ENCODE data around the gene MRPS18B. TPM values are rescaled to one million over a fixed set of nuclear protein-coding genes. Genes with fewer than 3 reads are reported as not detected.
"Not testable (repeated sequence)": the region's sequence is repeated elsewhere in the genome, so short reads cannot be mapped to it uniquely, and the experiment has no call there.

MRPS18B gene
- total RNA-seq, 4 donors from 2014 or later = 35.0 to 41.2 (median 36.7) TPM

DNA sequence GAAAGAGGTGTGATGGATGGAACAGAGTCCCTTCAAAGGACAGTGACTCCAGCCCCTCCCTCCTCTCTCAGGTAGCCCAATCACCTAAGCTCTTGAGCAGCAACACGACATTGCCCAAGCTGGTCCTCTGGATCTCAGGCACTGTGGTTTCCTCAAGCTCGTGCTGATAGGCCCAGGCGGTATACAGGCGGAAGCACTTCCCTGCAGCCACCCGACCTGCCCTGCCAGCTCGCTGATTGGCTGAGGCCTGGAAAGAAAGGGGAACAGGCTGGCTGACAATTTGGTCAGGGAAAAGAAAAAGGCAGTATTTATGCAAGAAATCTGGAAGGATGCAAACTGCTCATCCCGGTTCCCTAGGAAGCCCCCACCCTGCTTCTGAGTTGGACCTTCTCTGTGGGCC is 38.9 kb downstream of the MRPS18B start:
- Histone ChIP-seq H3K9me3 (no peaks in the 10 kb centered on the region), H3K36me3 (peaks cover 0 to 100% of the 10 kb centered on the region in 2 donors), H3K4me1 (no peaks in the 10 kb centered on the region), H3K27me3 (no peaks in the 10 kb centered on the region), H3K4me3 (no peak overlapping the region), H3K27ac (no peak overlapping the region)
- no peak for ATAC-seq
- no peak for TF ChIP-seq POLR2AphosphoS5 (IDR thresholded peaks at IDR 0.05)
- TF ChIP-seq, protein P1, sequence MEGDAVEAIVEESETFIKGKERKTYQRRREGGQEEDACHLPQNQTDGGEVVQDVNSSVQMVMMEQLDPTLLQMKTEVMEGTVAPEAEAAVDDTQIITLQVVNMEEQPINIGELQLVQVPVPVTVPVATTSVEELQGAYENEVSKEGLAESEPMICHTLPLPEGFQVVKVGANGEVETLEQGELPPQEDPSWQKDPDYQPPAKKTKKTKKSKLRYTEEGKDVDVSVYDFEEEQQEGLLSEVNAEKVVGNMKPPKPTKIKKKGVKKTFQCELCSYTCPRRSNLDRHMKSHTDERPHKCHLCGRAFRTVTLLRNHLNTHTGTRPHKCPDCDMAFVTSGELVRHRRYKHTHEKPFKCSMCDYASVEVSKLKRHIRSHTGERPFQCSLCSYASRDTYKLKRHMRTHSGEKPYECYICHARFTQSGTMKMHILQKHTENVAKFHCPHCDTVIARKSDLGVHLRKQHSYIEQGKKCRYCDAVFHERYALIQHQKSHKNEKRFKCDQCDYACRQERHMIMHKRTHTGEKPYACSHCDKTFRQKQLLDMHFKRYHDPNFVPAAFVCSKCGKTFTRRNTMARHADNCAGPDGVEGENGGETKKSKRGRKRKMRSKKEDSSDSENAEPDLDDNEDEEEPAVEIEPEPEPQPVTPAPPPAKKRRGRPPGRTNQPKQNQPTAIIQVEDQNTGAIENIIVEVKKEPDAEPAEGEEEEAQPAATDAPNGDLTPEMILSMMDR (IDR thresholded peaks at IDR 0.05) = no peak
- TF ChIP-seq EP300 (IDR thresholded peaks at IDR 0.05) = no peak
- no peak for TF ChIP-seq POLR2A (IDR thresholded peaks at IDR 0.05)
- 89% methylated on average over 1 of the region's 7 CpGs; no CpG with 5 or more reads in 1 of the 2 donors for WGBS, 2 donors (ENCODE audit: low coverage in 1 of 2)

DNA sequence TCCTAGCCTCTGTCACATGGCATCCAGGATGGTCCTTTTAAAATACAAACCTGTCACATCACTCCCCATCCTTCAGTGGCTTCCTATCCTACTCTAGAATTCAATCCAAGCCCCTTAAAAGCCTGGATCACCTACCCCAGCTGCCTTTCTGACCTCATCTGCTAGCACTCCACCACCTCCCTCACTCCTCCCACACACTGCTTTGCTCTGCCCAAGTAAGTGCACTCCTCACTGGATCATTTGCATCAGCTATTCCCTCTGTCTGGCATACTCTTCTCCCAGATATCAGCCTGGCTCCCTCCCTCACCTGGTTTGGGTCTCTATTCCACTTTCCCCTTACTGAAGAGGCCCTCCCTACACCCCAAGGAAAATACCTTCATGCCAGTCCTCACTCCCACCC is 39.8 kb downstream of the MRPS18B start:
- ATAC-seq = no peak
- Histone ChIP-seq H3K27me3 (no peaks in the 10 kb centered on the region), H3K9me3 (no peaks in the 10 kb centered on the region), H3K4me1 (no peaks in the 10 kb centered on the region), H3K36me3 (peaks cover 0 to 100% of the 10 kb centered on the region in 2 donors), H3K27ac (no peak overlapping the region), H3K4me3 (no peak overlapping the region)
- TF ChIP-seq, protein P1 (IDR thresholded peaks at IDR 0.05) = no peak
- no peak for TF ChIP-seq EP300 (IDR thresholded peaks at IDR 0.05)
- TF ChIP-seq POLR2A (IDR thresholded peaks at IDR 0.05) = no peak
- no peak for TF ChIP-seq POLR2AphosphoS5 (IDR thresholded peaks at IDR 0.05)

DNA sequence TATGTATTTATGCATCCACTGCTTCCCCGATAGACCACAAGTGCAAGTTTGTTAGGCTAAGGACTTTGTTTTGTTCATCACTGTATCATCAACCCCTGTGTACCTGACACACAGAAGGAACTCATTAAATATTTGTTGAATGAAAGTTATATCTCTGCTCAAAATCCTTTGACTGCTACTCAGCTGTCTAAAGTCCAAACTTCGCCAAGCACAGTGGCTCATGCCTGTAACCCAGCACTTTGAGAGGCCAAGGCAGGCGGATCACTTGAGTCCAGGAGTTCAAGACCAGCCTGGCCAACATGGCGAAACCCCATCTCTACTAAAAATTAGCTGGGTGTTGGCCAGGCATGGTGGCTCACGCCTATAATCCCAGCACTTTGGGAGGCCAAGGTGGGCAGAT is 40.3 kb downstream of the MRPS18B start:
- not testable (repeated sequence) for ATAC-seq, H3K9me3 ChIP-seq, H3K27ac ChIP-seq, H3K4me3 ChIP-seq, H3K4me1 ChIP-seq, H3K27me3 ChIP-seq
- WGBS, 2 donors (ENCODE audit: low coverage in 1 of 2) = 100% methylated on average over 1 of the region's 5 CpGs; no CpG with 5 or more reads in 1 of the 2 donors
- H3K36me3 ChIP-seq = peaks cover 2 to 100% of the 10 kb centered on the region in 2 donors

DNA sequence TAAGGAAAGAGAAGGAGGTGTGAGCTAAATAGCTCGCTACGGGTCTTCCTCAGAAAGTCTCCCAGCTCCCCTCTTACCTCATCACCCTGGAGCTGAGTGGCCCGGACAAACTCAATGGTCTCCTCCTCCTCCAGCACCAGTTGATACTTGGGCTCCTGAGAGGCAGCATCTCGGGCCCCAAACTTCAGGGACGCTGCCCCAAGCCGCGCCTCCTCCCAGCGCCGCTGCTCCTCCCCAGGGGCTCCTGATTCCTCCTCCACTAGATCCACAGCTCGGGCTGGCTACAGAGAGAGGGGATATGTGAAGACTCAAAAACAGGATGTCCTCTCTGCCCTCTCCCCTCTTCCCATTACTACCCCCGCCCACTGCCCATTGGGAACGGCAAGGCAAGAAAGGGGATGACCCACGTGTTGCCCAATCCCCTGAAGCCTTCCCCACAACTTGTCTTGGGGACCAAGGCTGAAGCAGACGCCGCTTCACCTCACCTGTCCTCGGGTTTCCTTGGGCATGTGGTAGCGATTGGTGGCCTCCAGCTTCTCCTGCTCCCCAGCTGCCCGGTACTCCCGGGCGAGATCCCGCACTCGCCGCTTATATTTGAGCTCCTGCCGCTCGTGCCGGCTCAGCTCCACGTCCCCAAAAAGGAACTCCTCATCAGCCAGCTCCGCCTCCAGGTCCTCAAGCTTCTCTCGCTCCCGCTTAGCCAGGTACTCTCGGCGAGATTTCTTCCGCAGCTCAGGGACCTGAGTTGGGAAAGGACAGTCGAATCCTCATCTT is 47.5 kb downstream of the MRPS18B start:
- TF ChIP-seq EP300 (IDR thresholded peaks at IDR 0.05) (no peak), POLR2A (IDR thresholded peaks at IDR 0.05) (no peak), POLR2AphosphoS5 (IDR thresholded peaks at IDR 0.05) (no peak)
- TF ChIP-seq, protein P1 (IDR thresholded peaks at IDR 0.05) = no peak

DNA sequence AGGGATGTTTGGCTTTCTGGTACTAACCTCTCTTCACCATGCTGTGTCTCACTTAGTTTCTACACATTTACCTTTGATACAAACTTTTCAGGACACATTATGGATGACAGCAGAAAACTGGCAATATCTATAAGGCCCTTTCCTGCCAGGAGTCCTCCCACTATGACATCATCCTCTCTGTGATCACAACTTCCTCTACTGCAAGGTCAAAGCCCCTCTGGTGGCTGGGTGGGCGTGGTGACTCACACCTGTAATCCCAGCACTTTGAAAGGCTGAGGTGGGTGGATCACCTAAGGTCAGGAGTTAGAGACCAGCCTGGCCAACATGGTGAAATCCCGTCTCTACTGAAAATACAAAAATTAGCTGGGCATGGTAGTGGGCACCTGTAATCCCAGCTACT is 48.7 kb downstream of the MRPS18B start:
- ATAC-seq, H3K4me3 ChIP-seq, H3K27me3 ChIP-seq, H3K27ac ChIP-seq, H3K9me3 ChIP-seq: not testable (repeated sequence)
- H3K36me3 ChIP-seq = peaks cover 2 to 98% of the 10 kb centered on the region in 2 donors
- H3K4me1 ChIP-seq = peaks cover 0 to 11% (median 1%) of the 10 kb centered on the region in 3 donors
- WGBS, 2 donors (ENCODE audit: low coverage in 1 of 2) = 72% methylated on average over 2 of the region's 2 CpGs; no CpG with 5 or more reads in 1 of the 2 donors

More for the DNA sequence above, 47.5 kb downstream of the MRPS18B start:
- Histone ChIP-seq H3K4me3 (no peak overlapping the region), H3K36me3 (peaks cover 2 to 99% of the 10 kb centered on the region in 2 donors), H3K27me3 (no peaks in the 10 kb centered on the region), H3K27ac (no peak overlapping the region), H3K4me1 (peaks cover 0 to under 1% (median 0%) of the 10 kb centered on the region in 3 donors), H3K9me3 (no peaks in the 10 kb centered on the region)
- 77 to 89% methylated on average over 6 to 21 of the region's 34 CpGs for WGBS, 2 donors (ENCODE audit: low coverage in 1 of 2)
- no peak for ATAC-seq

Measured in gastroesophageal sphincter (tissue), 4 donors.